Endothelial cell of umbilical vein (primary cell): ENCODE measurements around the gene UBXN11.

Experiments used
- EZH2 ChIP-seq: IDR thresholded peaks from 2 replicates; pipeline ENCODE4 v1.6.1; 2012; ENCODE audit warnings: borderline replicate concordance, low read depth, mild to moderate bottlenecking, moderate library complexity, low read length, inconsistent platforms; ENCODE audit not compliant: severe bottlenecking
- TF ChIP-seq, protein P1 (sequence below): IDR thresholded peaks from 2 replicates; pipeline ENCODE4 v1.6.1; 2011; ENCODE audit not compliant: insufficient read depth, insufficient read length
- TF ChIP-seq, protein P2 (sequence below), 2 donors: IDR thresholded peaks; 1 replicate in 1 of 2; 2 replicates in 1 of 2; pipeline ENCODE4 v1.5.1; 2011; ENCODE audit warnings: low read length in 2 of 2, mild to moderate bottlenecking in 2 of 2, moderate library complexity in 2 of 2, control low read depth in 1 of 2, inconsistent platforms in 1 of 2, low read depth in 1 of 2; ENCODE audit not compliant: insufficient read depth in 1 of 2; ENCODE audit errors: extremely low read depth in 1 of 2

DNA sequence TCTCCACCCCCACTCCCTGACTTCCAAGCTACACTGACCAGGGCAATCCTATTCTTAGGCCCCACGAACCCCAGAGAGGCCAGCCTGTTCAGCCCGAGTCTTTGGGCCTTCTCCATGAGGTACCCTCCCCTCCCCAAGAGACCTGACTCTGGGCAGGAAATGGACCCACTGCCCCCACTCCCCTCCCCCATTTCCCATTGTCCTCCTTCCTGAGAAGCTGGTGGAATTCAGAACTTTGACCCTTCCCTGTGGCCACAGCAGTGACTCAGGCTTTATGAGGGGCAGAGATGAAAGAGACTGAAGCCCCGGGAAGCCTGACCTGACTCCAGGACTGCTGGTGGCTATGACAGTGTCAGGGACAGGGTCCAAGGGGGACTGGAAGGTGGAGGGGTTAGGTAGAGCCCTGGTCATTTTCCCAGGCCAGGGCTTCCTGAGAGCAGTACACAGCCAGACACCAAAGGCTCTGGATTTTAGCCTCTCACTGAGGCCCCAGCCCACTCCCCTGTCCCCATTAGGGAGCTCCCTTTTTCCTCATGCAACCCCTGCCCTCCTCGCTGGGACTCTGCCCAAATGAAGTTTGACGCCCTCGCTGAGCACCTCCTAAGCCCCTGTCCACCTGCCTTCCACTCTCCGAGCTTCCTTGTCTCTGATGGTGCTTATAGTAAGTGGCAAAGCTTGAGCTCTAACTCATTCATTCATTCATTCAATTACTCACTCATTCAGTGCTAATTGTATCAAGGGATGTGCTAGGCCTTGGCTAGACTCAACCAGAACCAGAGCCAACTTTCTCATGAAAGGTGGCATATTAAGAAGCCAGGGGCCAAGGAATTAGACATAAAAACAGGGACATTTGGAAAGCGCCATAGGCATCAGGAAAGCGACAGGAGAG is 44.5 kb upstream of the UBXN11 start:
- TF ChIP-seq, protein P1, sequence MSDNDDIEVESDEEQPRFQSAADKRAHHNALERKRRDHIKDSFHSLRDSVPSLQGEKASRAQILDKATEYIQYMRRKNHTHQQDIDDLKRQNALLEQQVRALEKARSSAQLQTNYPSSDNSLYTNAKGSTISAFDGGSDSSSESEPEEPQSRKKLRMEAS, result no peak
- TF ChIP-seq, protein P2, sequence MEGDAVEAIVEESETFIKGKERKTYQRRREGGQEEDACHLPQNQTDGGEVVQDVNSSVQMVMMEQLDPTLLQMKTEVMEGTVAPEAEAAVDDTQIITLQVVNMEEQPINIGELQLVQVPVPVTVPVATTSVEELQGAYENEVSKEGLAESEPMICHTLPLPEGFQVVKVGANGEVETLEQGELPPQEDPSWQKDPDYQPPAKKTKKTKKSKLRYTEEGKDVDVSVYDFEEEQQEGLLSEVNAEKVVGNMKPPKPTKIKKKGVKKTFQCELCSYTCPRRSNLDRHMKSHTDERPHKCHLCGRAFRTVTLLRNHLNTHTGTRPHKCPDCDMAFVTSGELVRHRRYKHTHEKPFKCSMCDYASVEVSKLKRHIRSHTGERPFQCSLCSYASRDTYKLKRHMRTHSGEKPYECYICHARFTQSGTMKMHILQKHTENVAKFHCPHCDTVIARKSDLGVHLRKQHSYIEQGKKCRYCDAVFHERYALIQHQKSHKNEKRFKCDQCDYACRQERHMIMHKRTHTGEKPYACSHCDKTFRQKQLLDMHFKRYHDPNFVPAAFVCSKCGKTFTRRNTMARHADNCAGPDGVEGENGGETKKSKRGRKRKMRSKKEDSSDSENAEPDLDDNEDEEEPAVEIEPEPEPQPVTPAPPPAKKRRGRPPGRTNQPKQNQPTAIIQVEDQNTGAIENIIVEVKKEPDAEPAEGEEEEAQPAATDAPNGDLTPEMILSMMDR (IDR thresholded peaks at IDR 0.05; ENCODE audit: extremely low read depth in 1 of 2, insufficient read depth in 1 of 2, low read depth in 1 of 2, low read length in 2 of 2), result no peak
- TF ChIP-seq EZH2, result no peak
